ENCODE data around the gene MYCBP2.

DNA sequence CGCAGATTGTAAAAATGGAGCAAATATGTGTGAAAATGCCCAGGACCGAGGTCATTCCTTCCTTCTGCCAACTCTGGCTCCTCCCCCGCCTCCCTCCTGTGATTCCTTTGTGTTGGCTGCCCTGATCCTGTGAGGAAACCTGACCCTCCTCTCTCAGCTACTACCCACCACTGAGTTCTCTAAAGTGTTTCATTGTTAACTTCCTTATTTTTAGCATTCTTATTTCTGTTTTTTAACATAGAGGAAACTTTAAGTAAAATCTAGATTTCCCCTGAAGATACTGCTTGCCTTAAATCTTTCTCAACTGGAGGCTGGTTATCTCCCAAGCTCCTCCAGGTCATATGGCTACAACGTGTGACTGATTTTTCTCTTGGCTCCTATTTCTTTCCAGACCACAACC, 278.2 kb downstream of the MYCBP2 start:
- TF ChIP-seq CTCF (conservative IDR thresholded peaks at IDR 0.05) (no peak), EZH2 (IDR thresholded peaks at IDR 0.05; ENCODE audit: low read depth) (no peak)
